Breast epithelium (tissue), 3 donors: ENCODE measurements around the gene GRIK4.

ENCODE experiments used
- CTCF ChIP-seq, 3 donors: fragments of 450-650 bp; IDR thresholded peaks; one replicate each; pipeline ENCODE4 v1.5.1; 2016 to 2017; ENCODE audit warnings: antibody characterized with exemption in 3 of 3, mild to moderate bottlenecking in 3 of 3, moderate library complexity in 3 of 3
- POLR2A ChIP-seq: fragments of 450-650 bp; IDR thresholded peaks from one replicate; pipeline ENCODE4 v1.6.1; 2016; ENCODE audit warnings: antibody characterized with exemption, mild to moderate bottlenecking, moderate library complexity

DNA sequence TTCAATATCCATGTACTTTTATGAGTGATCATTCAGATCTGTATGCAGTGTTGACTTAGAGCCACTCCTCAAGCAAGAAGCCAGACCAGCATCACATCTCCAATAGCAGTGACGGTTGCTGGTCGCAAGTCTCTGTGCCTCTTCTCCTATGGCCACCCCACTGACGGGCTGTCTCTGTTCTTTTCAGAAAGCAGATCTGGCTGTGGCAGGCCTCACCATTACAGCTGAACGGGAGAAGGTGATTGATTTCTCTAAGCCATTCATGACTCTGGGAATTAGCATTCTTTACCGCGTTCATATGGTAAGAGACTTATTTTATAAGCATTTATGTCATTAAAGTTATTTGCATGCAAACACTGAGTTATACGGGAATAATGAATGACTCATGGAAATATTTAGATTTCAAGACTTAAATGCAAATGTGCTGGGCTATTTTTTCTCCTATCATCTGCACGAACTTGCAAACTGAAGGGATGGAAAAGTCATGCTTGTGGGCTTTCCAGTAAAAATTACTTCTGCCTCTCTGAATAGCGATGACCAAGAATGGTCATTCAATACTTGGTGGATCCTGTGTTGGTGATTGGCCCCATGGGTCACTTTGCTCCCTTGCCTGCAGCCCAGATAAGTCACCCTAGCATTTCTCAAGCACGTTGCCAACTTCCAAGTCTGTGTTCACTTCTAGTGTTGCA lies 428.8 kb downstream of the GRIK4 start:
- TF ChIP-seq POLR2A (no peak), CTCF (IDR thresholded peaks at IDR 0.05) (no peak)
